Parathyroid adenoma (tissue), 2 donors: Measurements from ENCODE around the gene SMG1.
"Not testable (repeated sequence)": the region's sequence is repeated elsewhere in the genome, so short reads cannot be mapped to it uniquely, and the experiment has no call there.

Experiments
- H2AFZ ChIP-seq: fragments of 300-600 bp; sonication (generic); one replicate; pipeline ENCODE4 v1.7.0; 2017; ENCODE audit warnings: antibody characterized with exemption, mild to moderate bottlenecking
- H3K27ac ChIP-seq: fragments of 300-600 bp; sonication (generic); one replicate; pipeline ENCODE4 v1.7.0; 2017
- H3K27me3 ChIP-seq: fragments of 300-600 bp; sonication (generic); one replicate; pipeline ENCODE4 v1.7.0; 2017; ENCODE audit warnings: low read length; ENCODE audit not compliant: control insufficient read depth, insufficient read depth
- H3K36me3 ChIP-seq: fragments of 300-600 bp; sonication (generic); one replicate; pipeline ENCODE4 v1.7.0; 2017; ENCODE audit warnings: low read length; ENCODE audit not compliant: control insufficient read depth, insufficient read depth
- H3K4me1 ChIP-seq: fragments of 300-600 bp; sonication (generic); one replicate; pipeline ENCODE4 v1.7.0; 2017; ENCODE audit warnings: control low read depth
- H3K4me2 ChIP-seq: fragments of 300-600 bp; sonication (generic); one replicate; pipeline ENCODE4 v1.7.0; 2017; ENCODE audit warnings: low read length
- H3K4me3 ChIP-seq: fragments of 300-600 bp; sonication (generic); one replicate; pipeline ENCODE4 v1.7.0; 2017; ENCODE audit warnings: low read depth, low read length
- H3K79me2 ChIP-seq: fragments of 300-600 bp; sonication (generic); one replicate; pipeline ENCODE4 v1.7.0; 2017; ENCODE audit warnings: control low read depth
- H3K9ac ChIP-seq: fragments of 300-600 bp; sonication (generic); one replicate; pipeline ENCODE4 v1.7.0; 2017; ENCODE audit warnings: mild to moderate bottlenecking
- H3K9me3 ChIP-seq: fragments of 300-600 bp; sonication (generic); one replicate; pipeline ENCODE4 v1.7.0; 2017; ENCODE audit warnings: low read length; ENCODE audit not compliant: control insufficient read depth
- CTCF ChIP-seq: fragments of 300-600 bp; sonication (generic); IDR thresholded peaks from one replicate; pipeline ENCODE4 v1.7.0; 2017; ENCODE audit warnings: antibody characterized with exemption, mild to moderate bottlenecking
- donor health status: primary hyperparathyroidism.

Gene SMG1

GRCh38 chr16:18862891-18863290 is 63.3 kb downstream of the SMG1 start:
- H3K4me1 ChIP-seq, H3K27ac ChIP-seq, H3K36me3 ChIP-seq: not testable (repeated sequence)

GRCh38 chr16:18855196-18855595 is 71.0 kb downstream of the SMG1 start:
- Histone ChIP-seq H3K27me3 (no peaks in the 10 kb centered on the region), H3K36me3 (no peaks in the 10 kb centered on the region), H3K27ac (no peak overlapping the region)

More at GRCh38 chr16:18862891-18863290, 63.3 kb downstream of the SMG1 start:
- H3K9ac ChIP-seq, H2AFZ ChIP-seq, H3K9me3 ChIP-seq, H3K27me3 ChIP-seq, H3K79me2 ChIP-seq, H3K4me2 ChIP-seq, H3K4me3 ChIP-seq: not testable (repeated sequence)

GRCh38 chr16:18853694-18854093 is 72.5 kb downstream of the SMG1 start:
- H3K4me3 ChIP-seq: no peak overlapping the region
- H3K9me3 ChIP-seq: no peaks in the 10 kb centered on the region
- H2AFZ ChIP-seq: no peak overlapping the region
- no peak overlapping the region for H3K9ac ChIP-seq
- no peak overlapping the region for H3K27ac ChIP-seq
- no peaks in the 10 kb centered on the region for H3K27me3 ChIP-seq
- peaks cover 2% of the 10 kb centered on the region for H3K79me2 ChIP-seq
- no peaks in the 10 kb centered on the region for H3K4me1 ChIP-seq
- H3K36me3 ChIP-seq: no peaks in the 10 kb centered on the region
- no peak overlapping the region for H3K4me2 ChIP-seq
- TF ChIP-seq CTCF: no peak

More at GRCh38 chr16:18855196-18855595, 71.0 kb downstream of the SMG1 start:
- no peak overlapping the region for H3K4me3 ChIP-seq
- H2AFZ ChIP-seq: no peak overlapping the region
- no peak overlapping the region for H3K4me2 ChIP-seq
- H3K79me2 ChIP-seq: peaks cover 2% of the 10 kb centered on the region
- H3K9ac ChIP-seq: no peak overlapping the region
- no peaks in the 10 kb centered on the region for H3K9me3 ChIP-seq
- TF ChIP-seq CTCF: no peak
- no peaks in the 10 kb centered on the region for H3K4me1 ChIP-seq

- no peak overlapping the region for H3K27ac ChIP-seq
- no peak overlapping the region for H3K4me2 ChIP-seq
- no peak overlapping the region for H3K9ac ChIP-seq
- H3K4me3 ChIP-seq: no peak overlapping the region
- H3K4me1 ChIP-seq: no peaks in the 10 kb centered on the region
- H3K36me3 ChIP-seq: no peaks in the 10 kb centered on the region
- H3K9me3 ChIP-seq: no peaks in the 10 kb centered on the region
- TF ChIP-seq CTCF: no peak
- H3K27me3 ChIP-seq: no peaks in the 10 kb centered on the region
- H3K79me2 ChIP-seq: peaks cover 2% of the 10 kb centered on the region
- H2AFZ ChIP-seq: no peak overlapping the region
These were observed 73.6 kb downstream of the SMG1 start for GRCh38 chr16:18852647-18853046.

- Histone ChIP-seq H3K4me1 (no peaks in the 10 kb centered on the region), H3K27me3 (no peaks in the 10 kb centered on the region), H3K36me3 (no peaks in the 10 kb centered on the region), H3K9me3 (no peaks in the 10 kb centered on the region), H3K79me2 (no peaks in the 10 kb centered on the region), H2AFZ (no peak overlapping the region), H3K4me3 (no peak overlapping the region), H3K4me2 (no peak overlapping the region), H3K27ac (no peak overlapping the region), H3K9ac (no peak overlapping the region)
- no peak for TF ChIP-seq CTCF
These were observed 79.8 kb downstream of the SMG1 start for GRCh38 chr16:18846416-18846815.
